GM18499 (cell line): ENCODE data around the gene UBIAD1.

ENCODE experiments used
- ATAC-seq: cut with Tn5 transposase; IDR thresholded peaks from one replicate; pipeline ENCODE4 v1.9.1; 2021; ENCODE audit warnings: moderate number of reproducible peaks; ENCODE audit not compliant: insufficient read depth, unreplicated experiment

Gene UBIAD1

GRCh38 chr1:11308699-11309224 is 35.8 kb downstream of the UBIAD1 start:
- no peak for ATAC-seq

GRCh38 chr1:11309385-11309784 is 36.4 kb downstream of the UBIAD1 start:
- ATAC-seq, result no peak

- ATAC-seq, result no peak
Measured at GRCh38 chr1:11311816-11312755, 39.1 kb downstream of the UBIAD1 start.

- ATAC-seq, result no peak
Measured at GRCh38 chr1:11314959-11315358, 42.0 kb downstream of the UBIAD1 start.

GRCh38 chr1:11316701-11317100 is 43.7 kb downstream of the UBIAD1 start:
- no peak for ATAC-seq

- no peak for ATAC-seq
Measured at GRCh38 chr1:11318982-11319381, 46.0 kb downstream of the UBIAD1 start.

GRCh38 chr1:11320153-11320936 is 47.3 kb downstream of the UBIAD1 start:
- no peak for ATAC-seq

GRCh38 chr1:11321656-11322491 is 48.9 kb downstream of the UBIAD1 start:
- no peak for ATAC-seq

- ATAC-seq, result no peak
Measured at GRCh38 chr1:11324567-11325165, 51.7 kb downstream of the UBIAD1 start.

- ATAC-seq, result no peak
Measured at GRCh38 chr1:11326070-11326469, 53.1 kb downstream of the UBIAD1 start.

- no peak for ATAC-seq
Measured at GRCh38 chr1:11328444-11328843, 55.4 kb downstream of the UBIAD1 start.

- no peak for ATAC-seq
Measured at GRCh38 chr1:11330411-11330810, 57.4 kb downstream of the UBIAD1 start.

GRCh38 chr1:11331036-11331944 is 58.3 kb downstream of the UBIAD1 start:
- ATAC-seq, result no peak

- no peak for ATAC-seq
Measured at GRCh38 chr1:11331945-11332546, 59.0 kb downstream of the UBIAD1 start.

GRCh38 chr1:11333631-11334030 is 60.6 kb downstream of the UBIAD1 start:
- no peak for ATAC-seq

GRCh38 chr1:11334261-11334804 is 61.3 kb downstream of the UBIAD1 start:
- ATAC-seq, result no peak

- no peak for ATAC-seq
Measured at GRCh38 chr1:11334821-11335220, 61.8 kb downstream of the UBIAD1 start.

GRCh38 chr1:11335417-11336056 is 62.5 kb downstream of the UBIAD1 start:
- peak; percentile 51 for ATAC-seq
